Measurements from ENCODE around the gene SETBP1.

Gene SETBP1

GRCh38 chr18:44789710-44790109, 109.0 kb downstream of the SETBP1 start:
- TF ChIP-seq, protein P1, sequence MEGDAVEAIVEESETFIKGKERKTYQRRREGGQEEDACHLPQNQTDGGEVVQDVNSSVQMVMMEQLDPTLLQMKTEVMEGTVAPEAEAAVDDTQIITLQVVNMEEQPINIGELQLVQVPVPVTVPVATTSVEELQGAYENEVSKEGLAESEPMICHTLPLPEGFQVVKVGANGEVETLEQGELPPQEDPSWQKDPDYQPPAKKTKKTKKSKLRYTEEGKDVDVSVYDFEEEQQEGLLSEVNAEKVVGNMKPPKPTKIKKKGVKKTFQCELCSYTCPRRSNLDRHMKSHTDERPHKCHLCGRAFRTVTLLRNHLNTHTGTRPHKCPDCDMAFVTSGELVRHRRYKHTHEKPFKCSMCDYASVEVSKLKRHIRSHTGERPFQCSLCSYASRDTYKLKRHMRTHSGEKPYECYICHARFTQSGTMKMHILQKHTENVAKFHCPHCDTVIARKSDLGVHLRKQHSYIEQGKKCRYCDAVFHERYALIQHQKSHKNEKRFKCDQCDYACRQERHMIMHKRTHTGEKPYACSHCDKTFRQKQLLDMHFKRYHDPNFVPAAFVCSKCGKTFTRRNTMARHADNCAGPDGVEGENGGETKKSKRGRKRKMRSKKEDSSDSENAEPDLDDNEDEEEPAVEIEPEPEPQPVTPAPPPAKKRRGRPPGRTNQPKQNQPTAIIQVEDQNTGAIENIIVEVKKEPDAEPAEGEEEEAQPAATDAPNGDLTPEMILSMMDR (IDR thresholded peaks at IDR 0.05), result no peak
- H3K9ac ChIP-seq, result no peak overlapping the region
- no peaks in the 10 kb centered on the region for H3K4me1 ChIP-seq
- H3K9me3 ChIP-seq (ENCODE audit: control insufficient read depth, low read length), result no peaks in the 10 kb centered on the region
- peak overlapping the region; percentile 4 for H3K27ac ChIP-seq
- H3K79me2 ChIP-seq, result peaks cover 4% of the 10 kb centered on the region
- peak overlapping the region; percentile 44 for H3K4me2 ChIP-seq (ENCODE audit: low read length)
- no peaks in the 10 kb centered on the region for H3K36me3 ChIP-seq (ENCODE audit: control insufficient read depth, insufficient read depth, low read length)
- H3K4me3 ChIP-seq (ENCODE audit: low read depth, low read length), result no peak overlapping the region
- H3K27me3 ChIP-seq (ENCODE audit: control insufficient read depth, insufficient read depth, low read length), result no peaks in the 10 kb centered on the region
- no peak overlapping the region for H2AFZ ChIP-seq

DNA sequence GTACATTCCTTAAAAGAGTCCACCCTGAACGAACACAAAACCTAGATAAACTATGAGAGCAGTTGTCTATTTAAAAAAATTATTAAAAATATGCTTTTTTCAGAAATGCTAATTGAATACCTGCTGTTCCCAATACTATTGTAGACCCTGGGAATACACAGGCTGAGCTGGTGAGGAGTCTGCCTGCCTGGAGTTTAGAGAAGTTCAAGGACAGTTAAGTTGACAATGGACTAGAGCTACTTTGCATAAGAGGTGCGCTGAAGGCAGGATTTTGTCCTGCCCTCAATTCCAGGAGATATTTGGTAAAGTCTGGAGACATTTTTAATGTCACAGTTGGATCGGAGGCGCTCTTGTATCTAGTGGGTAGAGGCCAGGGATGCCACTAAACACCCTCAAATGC, 110.2 kb downstream of the SETBP1 start:
- Histone ChIP-seq H3K4me2 (ENCODE audit: low read length) (no peak overlapping the region), H3K4me3 (ENCODE audit: low read depth, low read length) (no peak overlapping the region), H3K9me3 (ENCODE audit: control insufficient read depth, low read length) (no peaks in the 10 kb centered on the region), H3K4me1 (no peaks in the 10 kb centered on the region), H3K9ac (no peak overlapping the region), H2AFZ (no peak overlapping the region), H3K27ac (no peak overlapping the region), H3K36me3 (ENCODE audit: control insufficient read depth, insufficient read depth, low read length) (no peaks in the 10 kb centered on the region), H3K79me2 (no peaks in the 10 kb centered on the region), H3K27me3 (ENCODE audit: control insufficient read depth, insufficient read depth, low read length) (no peaks in the 10 kb centered on the region)
- TF ChIP-seq, protein P1 (IDR thresholded peaks at IDR 0.05), result no peak

- H3K9ac ChIP-seq, result no peak overlapping the region
- TF ChIP-seq, protein P1 (IDR thresholded peaks at IDR 0.05), result no peak
- H3K27ac ChIP-seq, result no peak overlapping the region
- H3K36me3 ChIP-seq (ENCODE audit: control insufficient read depth, insufficient read depth, low read length), result no peaks in the 10 kb centered on the region
- no peaks in the 10 kb centered on the region for H3K4me1 ChIP-seq
- no peak overlapping the region for H2AFZ ChIP-seq
- H3K4me3 ChIP-seq (ENCODE audit: low read depth, low read length), result no peak overlapping the region
- no peaks in the 10 kb centered on the region for H3K79me2 ChIP-seq
- H3K9me3 ChIP-seq (ENCODE audit: control insufficient read depth, low read length), result no peaks in the 10 kb centered on the region
- no peak overlapping the region for H3K4me2 ChIP-seq (ENCODE audit: low read length)
- no peaks in the 10 kb centered on the region for H3K27me3 ChIP-seq (ENCODE audit: control insufficient read depth, insufficient read depth, low read length)
Measured at GRCh38 chr18:44791520-44791919, 110.8 kb downstream of the SETBP1 start.

GRCh38 chr18:44792456-44793061, 111.9 kb downstream of the SETBP1 start:
- no peak overlapping the region for H3K4me2 ChIP-seq (ENCODE audit: low read length)
- H3K36me3 ChIP-seq (ENCODE audit: control insufficient read depth, insufficient read depth, low read length), result no peaks in the 10 kb centered on the region
- no peaks in the 10 kb centered on the region for H3K4me1 ChIP-seq
- H3K79me2 ChIP-seq, result no peaks in the 10 kb centered on the region
- no peak overlapping the region for H2AFZ ChIP-seq
- H3K27ac ChIP-seq, result no peak overlapping the region
- no peaks in the 10 kb centered on the region for H3K9me3 ChIP-seq (ENCODE audit: control insufficient read depth, low read length)
- TF ChIP-seq, protein P1 (IDR thresholded peaks at IDR 0.05), result no peak
- H3K4me3 ChIP-seq (ENCODE audit: low read depth, low read length), result no peak overlapping the region
- no peak overlapping the region for H3K9ac ChIP-seq
- no peaks in the 10 kb centered on the region for H3K27me3 ChIP-seq (ENCODE audit: control insufficient read depth, insufficient read depth, low read length)

DNA sequence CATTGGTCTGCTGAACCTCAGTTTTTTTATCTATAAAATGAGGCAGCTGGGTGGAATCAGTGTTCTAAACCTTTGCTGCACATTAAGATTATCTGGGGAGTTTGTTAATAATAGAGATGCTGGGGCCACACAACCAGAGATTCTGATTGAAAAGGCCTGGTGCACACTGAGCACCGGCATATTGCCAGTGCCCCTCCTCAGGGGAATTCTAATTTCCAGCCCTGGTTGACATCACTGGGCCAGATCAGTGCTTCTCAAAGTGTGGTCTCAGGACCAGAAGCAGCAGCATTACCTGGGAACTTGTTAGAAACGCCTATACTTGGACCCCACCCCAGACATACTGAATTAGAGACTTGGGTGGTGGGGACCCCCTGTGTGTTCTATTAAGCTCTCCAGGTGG, 112.5 kb downstream of the SETBP1 start:
- Histone ChIP-seq H3K9me3 (ENCODE audit: control insufficient read depth, low read length) (no peaks in the 10 kb centered on the region), H2AFZ (no peak overlapping the region), H3K27ac (no peak overlapping the region), H3K4me3 (ENCODE audit: low read depth, low read length) (no peak overlapping the region), H3K27me3 (ENCODE audit: control insufficient read depth, insufficient read depth, low read length) (no peaks in the 10 kb centered on the region), H3K9ac (no peak overlapping the region), H3K4me2 (ENCODE audit: low read length) (no peak overlapping the region), H3K79me2 (no peaks in the 10 kb centered on the region), H3K36me3 (ENCODE audit: control insufficient read depth, insufficient read depth, low read length) (no peaks in the 10 kb centered on the region), H3K4me1 (no peaks in the 10 kb centered on the region)
- TF ChIP-seq, protein P1 (IDR thresholded peaks at IDR 0.05), result no peak

Data from parathyroid adenoma (tissue), 2 donors.